GM21447 (cell line): ENCODE results near the gene EPHB3.

ENCODE experiments used
- ATAC-seq: cut with Tn5 transposase; IDR thresholded peaks from one replicate; pipeline ENCODE4 v1.9.1; 2021; ENCODE audit not compliant: unreplicated experiment

Gene EPHB3

GRCh38 chr3:184563561-184563925, 2.0 kb downstream of the EPHB3 start:
- ATAC-seq, result no peak

GRCh38 chr3:184563941-184564684, 2.5 kb downstream of the EPHB3 start:
- no peak for ATAC-seq

GRCh38 chr3:184564685-184565385, 3.2 kb downstream of the EPHB3 start:
- ATAC-seq, result no peak

GRCh38 chr3:184565421-184566211, 4.0 kb downstream of the EPHB3 start:
- ATAC-seq, result no peak

GRCh38 chr3:184566441-184567414, 5.1 kb downstream of the EPHB3 start:
- no peak for ATAC-seq

GRCh38 chr3:184567946-184568559, 6.5 kb downstream of the EPHB3 start:
- ATAC-seq, result no peak

GRCh38 chr3:184568560-184568923, 7.0 kb downstream of the EPHB3 start:
- ATAC-seq, result no peak

GRCh38 chr3:184568924-184569829, 7.6 kb downstream of the EPHB3 start:
- no peak for ATAC-seq

- ATAC-seq, result no peak
Measured at GRCh38 chr3:184570035-184570434, 8.4 kb downstream of the EPHB3 start.

- no peak for ATAC-seq
Measured at GRCh38 chr3:184570489-184570888, 8.9 kb downstream of the EPHB3 start.

GRCh38 chr3:184571750-184572377, 10.3 kb downstream of the EPHB3 start:
- no peak for ATAC-seq

GRCh38 chr3:184572633-184573270, 11.2 kb downstream of the EPHB3 start:
- no peak for ATAC-seq

- ATAC-seq, result no peak
Measured at GRCh38 chr3:184574515-184575417, 13.2 kb downstream of the EPHB3 start.

GRCh38 chr3:184575701-184576100, 14.1 kb downstream of the EPHB3 start:
- no peak for ATAC-seq

- no peak for ATAC-seq
Measured at GRCh38 chr3:184576457-184577240, 15.1 kb downstream of the EPHB3 start.

- ATAC-seq, result no peak
Measured at GRCh38 chr3:184577546-184577945, 16.0 kb downstream of the EPHB3 start.
